GM12865 (cell line): ENCODE measurements around the gene EEFSEC.

Experiments
- DNase-seq: peaks from one replicate; pipeline ENCODE4 v3.0.0; 2010; ENCODE audit warnings: low read depth
- H3K4me3 ChIP-seq: 2 replicates; pipeline ENCODE4 v1.5.1; 2011; ENCODE audit warnings: mild to moderate bottlenecking, low read depth, low read length, control low read depth
- TF ChIP-seq, protein P1 (sequence below): IDR thresholded peaks from 2 replicates; pipeline ENCODE4 v1.5.1; 2011; ENCODE audit warnings: low read length, control low read depth, low read depth, inconsistent platforms; ENCODE audit not compliant: insufficient read depth; ENCODE audit errors: missing control alignments

EEFSEC gene

DNA sequence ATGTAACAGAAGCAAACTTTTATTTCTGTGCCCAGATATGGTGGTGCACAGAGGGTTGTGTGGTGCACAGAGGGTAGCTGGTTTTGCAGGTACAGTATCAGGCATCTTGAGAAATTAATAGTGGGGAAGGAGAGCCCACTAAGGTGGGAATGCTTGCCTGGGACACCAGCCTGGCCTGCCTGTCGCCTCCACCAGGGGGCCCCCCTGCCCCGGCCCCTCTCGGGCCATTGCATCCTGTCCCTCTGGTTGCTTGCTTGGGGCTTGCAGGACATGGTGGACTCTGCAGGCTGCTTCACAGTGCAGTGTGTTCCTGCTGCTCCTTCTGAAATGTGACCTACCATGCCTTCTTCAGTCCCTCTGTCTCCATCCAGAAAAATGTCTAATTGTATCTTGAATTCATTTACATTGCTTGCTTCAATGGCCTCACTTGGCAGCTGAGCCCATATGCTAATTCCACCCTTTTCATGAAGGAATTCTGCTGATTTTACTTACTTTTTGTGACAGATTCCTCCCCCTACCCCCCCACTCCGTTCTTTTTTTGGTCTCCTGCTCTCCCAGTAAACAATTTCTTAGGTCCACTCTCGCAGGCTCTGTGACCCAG, 73.6 kb downstream of the EEFSEC start:
- no peak overlapping the region for H3K4me3 ChIP-seq
- TF ChIP-seq, protein P1, sequence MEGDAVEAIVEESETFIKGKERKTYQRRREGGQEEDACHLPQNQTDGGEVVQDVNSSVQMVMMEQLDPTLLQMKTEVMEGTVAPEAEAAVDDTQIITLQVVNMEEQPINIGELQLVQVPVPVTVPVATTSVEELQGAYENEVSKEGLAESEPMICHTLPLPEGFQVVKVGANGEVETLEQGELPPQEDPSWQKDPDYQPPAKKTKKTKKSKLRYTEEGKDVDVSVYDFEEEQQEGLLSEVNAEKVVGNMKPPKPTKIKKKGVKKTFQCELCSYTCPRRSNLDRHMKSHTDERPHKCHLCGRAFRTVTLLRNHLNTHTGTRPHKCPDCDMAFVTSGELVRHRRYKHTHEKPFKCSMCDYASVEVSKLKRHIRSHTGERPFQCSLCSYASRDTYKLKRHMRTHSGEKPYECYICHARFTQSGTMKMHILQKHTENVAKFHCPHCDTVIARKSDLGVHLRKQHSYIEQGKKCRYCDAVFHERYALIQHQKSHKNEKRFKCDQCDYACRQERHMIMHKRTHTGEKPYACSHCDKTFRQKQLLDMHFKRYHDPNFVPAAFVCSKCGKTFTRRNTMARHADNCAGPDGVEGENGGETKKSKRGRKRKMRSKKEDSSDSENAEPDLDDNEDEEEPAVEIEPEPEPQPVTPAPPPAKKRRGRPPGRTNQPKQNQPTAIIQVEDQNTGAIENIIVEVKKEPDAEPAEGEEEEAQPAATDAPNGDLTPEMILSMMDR: peak; percentile 85
- peak; percentile 39 for DNase-seq

DNA sequence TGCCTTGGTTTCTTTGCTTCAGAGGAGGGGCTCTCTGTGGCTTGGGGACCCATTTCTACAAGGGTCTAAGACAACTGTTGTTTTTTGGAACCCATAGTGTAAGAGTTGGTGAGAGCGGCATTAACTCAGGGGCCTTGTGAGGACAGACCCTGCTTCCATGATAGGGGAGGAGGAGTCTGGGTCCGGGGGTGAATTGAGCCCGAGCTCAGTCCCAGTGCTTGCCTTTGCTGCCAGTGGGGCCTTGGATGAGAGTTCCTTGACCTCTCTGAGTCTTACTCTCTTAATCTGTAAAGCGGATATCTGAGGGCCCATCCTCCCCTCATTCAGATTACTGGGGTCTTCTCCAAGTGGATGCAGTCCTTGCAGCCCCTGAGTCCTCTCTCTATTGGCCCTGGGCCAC, 74.2 kb downstream of the EEFSEC start:
- TF ChIP-seq, protein P1: no peak
- DNase-seq: no peak
- H3K4me3 ChIP-seq: no peak overlapping the region

DNA sequence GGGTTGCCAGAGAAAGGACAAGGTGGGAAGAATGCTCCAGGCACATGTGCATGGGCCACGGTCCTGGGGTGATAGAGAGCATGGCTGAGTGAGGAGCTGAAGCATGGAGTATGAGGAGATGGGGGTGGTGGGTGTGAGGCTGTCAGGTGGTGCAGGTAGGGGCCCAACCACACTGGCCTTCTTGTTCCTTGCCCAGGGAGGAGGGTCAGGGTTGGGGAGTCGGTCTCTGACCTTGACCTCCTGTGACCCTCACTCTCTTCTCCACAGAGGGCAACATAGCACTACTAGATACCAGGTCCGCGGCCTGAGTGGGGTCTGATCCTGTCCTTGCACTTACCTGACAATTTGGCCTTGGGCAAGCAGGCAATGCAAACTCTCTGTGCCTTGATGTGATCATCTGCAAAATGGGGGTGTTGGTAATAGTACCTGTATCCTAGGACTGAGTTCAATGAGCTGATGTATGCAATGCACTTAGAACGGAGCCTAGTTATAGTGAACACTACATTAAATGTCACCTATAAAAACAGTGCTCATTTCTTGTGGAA, 75.2 kb downstream of the EEFSEC start:
- TF ChIP-seq, protein P1: no peak
- no peak overlapping the region for H3K4me3 ChIP-seq
- DNase-seq: no peak

DNA sequence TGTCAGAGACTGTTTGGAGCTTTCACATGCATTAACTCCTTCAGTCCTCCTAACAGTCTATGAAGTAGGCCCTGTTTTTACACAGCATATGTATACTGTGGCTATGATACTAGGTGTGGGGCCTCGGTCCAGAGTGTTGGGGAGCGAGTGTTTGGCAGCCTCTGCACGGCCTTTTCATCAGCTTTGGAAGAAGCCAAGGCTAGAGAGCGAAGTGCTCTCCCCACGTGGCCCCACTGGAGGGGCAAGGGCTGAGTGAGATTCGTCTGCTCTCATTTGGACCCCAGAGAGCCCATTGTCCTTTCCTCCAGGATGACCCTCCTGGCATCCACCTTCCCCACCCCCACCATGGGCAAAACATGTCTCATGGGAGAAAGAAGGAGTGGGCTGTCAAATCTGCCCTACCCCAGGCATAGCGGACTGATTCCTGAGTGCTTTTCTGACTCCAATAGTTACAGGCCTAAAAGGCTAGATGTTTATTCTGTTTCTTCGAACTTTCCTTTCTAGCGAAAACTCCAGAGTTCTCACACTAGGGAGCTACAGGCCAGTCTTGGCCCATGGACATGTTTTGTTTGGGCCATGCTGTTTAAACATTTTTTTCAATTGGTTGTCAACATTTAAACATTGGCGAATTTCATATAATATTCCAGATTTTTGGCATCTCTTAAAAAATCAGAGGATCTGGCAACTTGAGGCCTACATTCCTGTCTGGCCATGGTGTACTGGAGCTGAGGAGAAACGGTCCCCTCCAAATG, 76.0 kb downstream of the EEFSEC start:
- no peak for DNase-seq
- TF ChIP-seq, protein P1: no peak
- H3K4me3 ChIP-seq: no peak overlapping the region

DNA sequence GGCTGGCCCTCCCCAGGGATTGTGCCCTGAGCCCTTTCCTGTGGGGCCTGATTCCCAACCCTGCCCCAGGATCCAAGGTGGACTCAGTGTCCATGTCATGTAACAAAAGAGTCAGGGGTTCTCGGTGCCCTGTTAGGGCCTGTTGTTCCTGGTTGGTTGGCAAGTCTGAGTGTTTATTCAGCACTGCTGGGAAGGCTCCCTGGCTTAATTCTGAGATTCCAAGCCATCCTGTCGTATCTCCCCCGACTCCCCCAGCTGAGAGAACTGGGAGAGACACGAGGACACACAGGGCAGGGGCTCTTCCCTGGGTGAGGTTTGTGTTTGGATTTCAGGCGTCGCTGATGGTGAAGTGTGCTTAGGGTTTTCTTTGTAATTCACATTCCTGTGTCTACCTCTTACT, 78.3 kb downstream of the EEFSEC start:
- TF ChIP-seq, protein P1: no peak
- no peak for DNase-seq

DNA sequence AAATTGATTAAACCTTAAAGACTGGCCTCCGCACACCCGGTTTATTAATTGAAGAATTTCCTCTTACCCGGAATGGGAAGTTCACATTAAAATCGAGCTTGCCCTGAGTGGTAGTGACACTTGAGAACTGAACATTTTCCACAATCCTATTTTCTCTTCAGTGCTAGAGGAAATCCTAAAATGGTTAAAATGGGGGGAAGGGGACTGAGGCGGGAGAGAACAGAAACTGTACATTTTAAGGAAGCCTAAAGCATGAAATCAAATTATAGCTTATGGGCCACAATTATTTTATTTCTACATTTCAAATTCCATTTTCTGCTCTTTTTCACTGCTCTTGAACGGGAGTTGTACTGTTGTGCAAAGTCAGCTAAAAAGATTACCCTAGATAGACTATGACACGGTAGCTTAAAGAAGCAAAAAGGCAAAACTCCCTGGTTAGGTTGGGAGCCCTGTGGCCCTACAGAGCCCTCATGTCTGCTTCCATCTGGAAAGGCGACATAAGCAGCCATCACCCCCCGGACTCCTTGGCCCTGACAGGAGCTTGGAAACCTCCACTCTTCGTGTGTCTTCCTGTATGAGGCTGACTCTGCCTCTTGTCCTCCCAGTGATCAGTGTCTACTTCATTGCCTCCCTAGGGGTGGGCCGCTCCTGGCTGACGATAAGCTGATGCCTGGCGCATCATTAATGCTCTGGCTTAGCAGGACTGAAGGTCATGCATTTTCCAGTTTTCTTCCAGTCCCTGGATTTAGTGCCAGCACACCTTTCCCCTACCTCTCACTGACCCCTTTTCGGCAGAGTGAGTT, 79.3 kb downstream of the EEFSEC start:
- no peak overlapping the region for H3K4me3 ChIP-seq
- TF ChIP-seq, protein P1: no peak
- DNase-seq: no peak

More for the DNA sequence above, 78.3 kb downstream of the EEFSEC start:
- H3K4me3 ChIP-seq: no peak overlapping the region
